ENCODE measurements around the gene PTH1R.

PTH1R gene

DNA sequence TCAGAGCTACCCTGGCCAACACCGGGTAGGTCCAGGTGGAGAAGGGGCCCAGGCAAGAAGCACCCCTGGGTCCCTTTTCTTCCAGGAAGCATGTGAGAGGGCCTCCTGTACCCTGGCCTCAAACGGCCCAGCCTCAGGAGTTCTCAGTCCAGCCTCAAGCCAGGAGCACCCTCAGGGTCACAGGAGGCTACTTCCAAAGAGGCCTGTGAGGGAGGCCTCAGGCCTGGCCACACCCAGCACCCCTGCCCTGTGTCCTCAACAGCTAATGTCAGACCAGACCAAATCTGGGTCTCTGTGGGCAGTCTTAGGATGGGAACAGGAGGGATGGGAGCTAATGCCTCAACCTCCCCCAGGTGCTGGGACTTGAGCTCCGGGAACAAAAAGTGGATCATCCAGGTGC, 23.5 kb downstream of the PTH1R start:
- Histone ChIP-seq H3K27me3 (ENCODE audit: control insufficient read depth, insufficient read depth, low read length) (peaks cover 25% of the 10 kb centered on the region), H3K4me1 (ENCODE audit: control insufficient read depth, insufficient read depth, low read length) (no peaks in the 10 kb centered on the region), H3K9ac (ENCODE audit: low read length) (no peak overlapping the region), H3K4me3 (ENCODE audit: low read length) (no peak overlapping the region), H3K36me3 (ENCODE audit: control insufficient read depth, insufficient read depth, low read length) (no peaks in the 10 kb centered on the region), H3K9me3 (ENCODE audit: control insufficient read depth, low read length) (no peaks in the 10 kb centered on the region)

DNA sequence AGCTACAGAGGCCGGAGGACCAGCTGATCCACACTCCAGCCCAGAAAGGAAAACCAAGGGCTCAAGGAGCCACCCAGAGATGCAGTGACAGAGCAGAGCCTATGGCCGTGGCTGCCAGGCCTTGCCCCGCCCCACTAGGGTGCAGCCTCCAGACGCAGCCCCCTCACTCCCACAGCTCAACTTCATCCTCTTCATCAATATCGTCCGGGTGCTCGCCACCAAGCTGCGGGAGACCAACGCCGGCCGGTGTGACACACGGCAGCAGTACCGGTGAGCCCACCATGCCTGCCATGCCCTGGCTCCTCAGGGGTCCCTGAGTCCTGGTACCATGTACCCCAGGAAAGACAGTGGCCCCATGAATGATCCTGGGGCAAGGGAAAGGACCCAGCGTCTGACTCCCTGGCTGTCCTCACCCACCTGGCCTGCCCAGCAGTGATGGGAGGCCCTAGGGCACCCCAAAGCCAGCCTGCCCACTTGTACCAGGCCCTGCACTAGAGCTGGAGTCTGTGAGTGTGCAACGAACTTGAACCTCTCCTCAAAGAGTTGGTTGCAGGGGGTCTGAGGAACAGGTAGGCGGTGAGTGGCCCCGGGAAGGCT, 24.2 kb downstream of the PTH1R start:
- H3K36me3 ChIP-seq (ENCODE audit: control insufficient read depth, insufficient read depth, low read length), result no peaks in the 10 kb centered on the region
- no peaks in the 10 kb centered on the region for H3K4me1 ChIP-seq (ENCODE audit: control insufficient read depth, insufficient read depth, low read length)
- peaks cover 23% of the 10 kb centered on the region for H3K27me3 ChIP-seq (ENCODE audit: control insufficient read depth, insufficient read depth, low read length)
- H3K9me3 ChIP-seq (ENCODE audit: control insufficient read depth, low read length), result no peaks in the 10 kb centered on the region
- no peak overlapping the region for H3K4me3 ChIP-seq (ENCODE audit: low read length)
- H3K9ac ChIP-seq (ENCODE audit: low read length), result no peak overlapping the region

DNA sequence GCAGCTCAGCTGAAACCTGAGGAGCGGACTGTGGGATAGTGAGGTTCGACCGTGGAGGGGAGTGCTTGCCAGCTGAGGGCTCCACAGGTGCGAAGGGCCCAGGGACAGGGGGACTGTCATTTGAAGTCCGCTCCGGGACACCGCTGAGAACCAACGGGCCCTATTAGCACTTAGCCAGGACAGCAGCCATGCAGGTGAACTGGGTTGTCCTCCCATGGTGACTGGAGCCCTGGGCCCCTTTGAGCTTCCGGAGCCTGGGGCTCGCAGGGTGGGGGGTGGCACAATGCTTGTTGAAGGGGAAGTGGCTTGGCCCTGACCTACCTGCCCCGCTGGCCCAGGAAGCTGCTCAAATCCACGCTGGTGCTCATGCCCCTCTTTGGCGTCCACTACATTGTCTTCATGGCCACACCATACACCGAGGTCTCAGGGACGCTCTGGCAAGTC, 24.7 kb downstream of the PTH1R start:
- Histone ChIP-seq H3K36me3 (ENCODE audit: control insufficient read depth, insufficient read depth, low read length) (no peaks in the 10 kb centered on the region), H3K4me3 (ENCODE audit: low read length) (no peak overlapping the region), H3K4me1 (ENCODE audit: control insufficient read depth, insufficient read depth, low read length) (no peaks in the 10 kb centered on the region), H3K9me3 (ENCODE audit: control insufficient read depth, low read length) (no peaks in the 10 kb centered on the region), H3K27me3 (ENCODE audit: control insufficient read depth, insufficient read depth, low read length) (peaks cover 18% of the 10 kb centered on the region), H3K9ac (ENCODE audit: low read length) (no peak overlapping the region)

DNA sequence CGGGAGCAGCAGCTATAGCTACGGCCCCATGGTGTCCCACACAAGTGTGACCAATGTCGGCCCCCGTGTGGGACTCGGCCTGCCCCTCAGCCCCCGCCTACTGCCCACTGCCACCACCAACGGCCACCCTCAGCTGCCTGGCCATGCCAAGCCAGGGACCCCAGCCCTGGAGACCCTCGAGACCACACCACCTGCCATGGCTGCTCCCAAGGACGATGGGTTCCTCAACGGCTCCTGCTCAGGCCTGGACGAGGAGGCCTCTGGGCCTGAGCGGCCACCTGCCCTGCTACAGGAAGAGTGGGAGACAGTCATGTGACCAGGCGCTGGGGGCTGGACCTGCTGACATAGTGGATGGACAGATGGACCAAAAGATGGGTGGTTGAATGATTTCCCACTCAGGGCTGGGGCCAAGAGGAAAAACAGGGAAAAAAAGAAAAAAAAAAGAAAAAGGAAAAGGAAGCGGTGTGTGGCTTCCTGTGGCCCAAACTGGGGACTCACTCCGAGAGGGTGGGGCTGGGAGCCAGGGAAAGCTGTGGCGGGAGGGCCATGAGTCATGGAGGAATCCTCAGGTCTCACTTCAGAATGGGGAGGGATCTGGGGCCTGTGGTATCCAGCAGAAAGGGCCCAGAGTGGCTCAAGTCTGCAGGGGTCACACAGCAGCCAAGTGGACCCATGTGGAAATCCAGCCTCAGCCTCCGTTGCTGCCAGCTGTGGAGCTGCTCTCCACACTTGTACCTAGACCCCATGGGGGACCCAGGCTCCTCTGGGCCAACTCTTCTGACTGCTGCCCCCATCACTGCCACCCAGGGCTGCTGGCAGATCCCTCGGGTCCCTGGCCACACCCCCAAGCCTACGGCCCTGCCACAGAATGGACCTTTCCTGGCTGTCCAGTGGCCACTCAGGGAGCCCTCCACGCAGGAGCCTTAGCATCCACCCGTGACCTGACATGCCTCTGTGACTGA, 26.1 kb downstream of the PTH1R start:
- Histone ChIP-seq H3K36me3 (ENCODE audit: control insufficient read depth, insufficient read depth, low read length) (no peaks in the 10 kb centered on the region), H3K4me1 (ENCODE audit: control insufficient read depth, insufficient read depth, low read length) (peaks cover 5% of the 10 kb centered on the region), H3K9me3 (ENCODE audit: control insufficient read depth, low read length) (no peaks in the 10 kb centered on the region), H3K9ac (ENCODE audit: low read length) (no peak overlapping the region), H3K27me3 (ENCODE audit: control insufficient read depth, insufficient read depth, low read length) (peaks cover 9% of the 10 kb centered on the region), H3K4me3 (ENCODE audit: low read length) (no peak overlapping the region)

DNA sequence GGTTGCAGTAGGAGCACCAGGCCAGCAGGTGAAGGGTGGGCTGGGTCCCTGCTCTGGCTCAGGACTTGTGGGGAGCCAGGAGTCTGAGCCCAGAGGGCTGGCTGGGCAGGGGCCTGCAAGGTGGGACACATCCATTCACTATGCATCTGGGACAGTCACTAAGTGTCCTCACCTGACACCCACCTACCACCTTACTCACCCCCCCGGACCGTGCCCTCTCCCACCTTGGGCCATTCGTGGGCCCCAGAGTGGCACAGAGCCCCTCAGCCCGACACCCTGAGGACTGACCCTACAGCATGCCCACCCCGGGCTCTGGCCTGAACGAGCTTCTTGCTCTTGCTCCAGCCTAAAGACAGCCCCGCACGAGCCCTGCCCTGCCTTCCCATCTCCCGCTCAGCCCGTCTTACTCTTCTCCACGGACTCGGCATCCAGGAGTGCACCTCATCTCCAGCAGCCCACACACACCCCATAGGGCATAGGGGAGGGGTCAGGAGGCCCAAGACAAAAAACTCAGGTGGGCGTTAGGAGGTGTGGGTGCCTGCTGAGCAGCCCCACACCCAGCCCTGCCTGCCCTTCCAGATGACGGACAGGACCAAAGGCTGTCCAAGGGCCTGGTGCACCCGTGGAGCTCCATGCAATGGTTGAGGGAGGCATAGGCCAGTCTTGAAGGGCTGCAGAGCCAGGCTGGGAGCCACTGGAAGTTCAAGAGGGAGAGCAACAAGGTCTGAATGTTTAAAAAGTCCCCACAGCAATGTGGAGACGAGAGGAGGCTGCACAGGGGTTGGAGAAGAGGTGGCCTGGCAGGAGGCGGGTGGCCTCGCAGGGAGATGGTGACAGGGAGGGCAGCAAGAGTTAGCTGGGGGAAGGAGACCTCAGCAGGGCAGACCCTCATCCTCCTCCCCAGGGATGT, 27.0 kb downstream of the PTH1R start:
- peaks cover 12% of the 10 kb centered on the region for H3K4me1 ChIP-seq (ENCODE audit: control insufficient read depth, insufficient read depth, low read length)
- no peaks in the 10 kb centered on the region for H3K36me3 ChIP-seq (ENCODE audit: control insufficient read depth, insufficient read depth, low read length)
- no peak overlapping the region for H3K4me3 ChIP-seq (ENCODE audit: low read length)
- peaks cover under 1% of the 10 kb centered on the region for H3K27me3 ChIP-seq (ENCODE audit: control insufficient read depth, insufficient read depth, low read length)
- H3K9ac ChIP-seq (ENCODE audit: low read length), result no peak overlapping the region
- H3K9me3 ChIP-seq (ENCODE audit: control insufficient read depth, low read length), result no peaks in the 10 kb centered on the region

DNA sequence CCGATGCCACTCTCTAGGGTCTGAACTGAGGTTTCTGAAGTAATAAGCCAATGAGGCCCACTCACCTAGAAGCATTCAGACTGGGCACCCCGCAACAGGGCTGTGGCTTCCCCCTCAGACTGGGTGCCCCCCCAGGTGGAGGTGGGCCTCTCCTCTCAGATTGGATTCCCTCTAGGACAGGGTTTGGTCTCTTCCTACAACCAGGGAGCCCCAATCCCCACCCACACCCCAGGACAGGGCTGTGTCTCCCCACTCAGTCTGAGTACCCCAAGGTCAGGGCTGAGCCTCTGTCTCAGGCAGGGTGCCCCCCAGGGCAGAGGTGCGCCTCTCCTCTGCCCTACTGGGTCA, 27.7 kb downstream of the PTH1R start:
- Histone ChIP-seq H3K36me3 (ENCODE audit: control insufficient read depth, insufficient read depth, low read length) (no peaks in the 10 kb centered on the region), H3K9me3 (ENCODE audit: control insufficient read depth, low read length) (no peaks in the 10 kb centered on the region), H3K9ac (ENCODE audit: low read length) (no peak overlapping the region), H3K4me3 (ENCODE audit: low read length) (no peak overlapping the region), H3K27me3 (ENCODE audit: control insufficient read depth, insufficient read depth, low read length) (no peaks in the 10 kb centered on the region), H3K4me1 (ENCODE audit: control insufficient read depth, insufficient read depth, low read length) (peaks cover 15% of the 10 kb centered on the region)

DNA sequence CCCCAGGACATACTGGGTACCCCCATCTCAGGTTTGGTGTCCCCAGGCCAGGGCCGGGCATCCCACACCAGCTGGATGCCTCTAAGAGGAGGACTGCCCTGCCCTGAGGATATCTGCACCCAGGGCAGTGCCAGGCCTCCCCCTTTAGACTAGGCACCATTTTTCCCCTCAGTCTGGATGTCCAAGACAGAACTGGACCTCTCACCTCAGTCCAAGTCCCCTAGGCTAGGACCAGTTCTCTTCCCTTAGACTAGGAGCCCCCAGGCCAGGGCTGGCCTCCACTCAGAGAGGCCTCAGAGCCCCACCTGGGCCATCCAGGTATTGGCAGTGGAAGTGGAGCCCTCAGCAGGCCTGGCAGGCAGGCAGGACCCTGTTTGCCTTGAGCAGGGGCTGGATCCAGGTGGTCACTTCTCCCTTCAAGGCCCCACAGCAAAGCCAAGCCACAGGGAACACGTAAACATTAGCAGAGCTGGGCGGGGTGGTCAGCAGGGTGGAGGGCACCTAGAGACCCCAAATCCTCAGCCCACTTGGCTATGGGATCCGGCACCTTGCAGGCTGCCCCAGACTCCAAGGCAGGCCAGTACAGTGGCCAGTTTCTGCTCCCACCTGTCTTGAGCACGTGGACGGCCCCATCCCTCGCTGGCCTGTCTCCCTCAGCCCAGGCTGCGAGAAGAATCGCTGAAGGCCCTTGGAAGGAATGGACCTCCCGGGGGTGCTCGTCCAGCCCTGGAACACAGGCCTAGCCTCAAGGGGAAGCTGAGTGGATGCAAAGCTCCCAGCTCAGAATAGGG, 28.3 kb downstream of the PTH1R start:
- Histone ChIP-seq H3K27me3 (ENCODE audit: control insufficient read depth, insufficient read depth, low read length) (no peaks in the 10 kb centered on the region), H3K4me1 (ENCODE audit: control insufficient read depth, insufficient read depth, low read length) (peaks cover 15% of the 10 kb centered on the region), H3K9me3 (ENCODE audit: control insufficient read depth, low read length) (no peaks in the 10 kb centered on the region), H3K36me3 (ENCODE audit: control insufficient read depth, insufficient read depth, low read length) (no peaks in the 10 kb centered on the region), H3K9ac (ENCODE audit: low read length) (no peak overlapping the region), H3K4me3 (ENCODE audit: low read length) (no peak overlapping the region)

DNA sequence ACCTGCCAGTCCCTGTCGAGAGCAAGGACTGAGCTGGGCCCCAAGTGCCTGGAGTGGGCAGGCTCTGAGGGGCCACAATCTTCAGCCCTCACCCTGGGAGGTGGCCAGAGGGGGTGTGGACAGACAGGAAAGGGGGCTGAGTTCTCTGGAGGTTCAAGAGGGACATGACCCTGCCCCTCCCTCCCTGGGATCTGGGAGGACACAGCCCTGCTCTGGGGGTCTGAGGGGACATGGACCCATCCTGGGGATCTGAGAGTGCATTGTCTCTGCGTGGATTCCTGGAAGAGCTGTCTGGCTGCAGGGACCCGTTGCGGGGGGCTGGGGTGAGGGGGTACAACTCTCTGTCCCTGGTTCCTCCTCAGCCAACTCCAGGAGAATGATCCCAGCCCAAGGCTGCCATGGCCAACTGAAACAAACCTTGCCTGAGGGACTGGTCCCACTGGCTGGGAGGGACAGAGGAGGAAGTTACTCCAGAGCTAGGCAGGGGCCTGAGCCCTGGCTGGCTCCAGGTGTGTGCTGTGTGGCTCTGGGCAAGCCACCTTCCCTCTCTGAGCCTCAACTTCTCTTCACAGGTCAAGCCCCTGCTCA, 29.0 kb downstream of the PTH1R start:
- Histone ChIP-seq H3K9ac (ENCODE audit: low read length) (no peak overlapping the region), H3K27me3 (ENCODE audit: control insufficient read depth, insufficient read depth, low read length) (no peaks in the 10 kb centered on the region), H3K4me3 (ENCODE audit: low read length) (no peak overlapping the region), H3K9me3 (ENCODE audit: control insufficient read depth, low read length) (no peaks in the 10 kb centered on the region), H3K4me1 (ENCODE audit: control insufficient read depth, insufficient read depth, low read length) (peaks cover 15% of the 10 kb centered on the region), H3K36me3 (ENCODE audit: control insufficient read depth, insufficient read depth, low read length) (no peaks in the 10 kb centered on the region)

DNA sequence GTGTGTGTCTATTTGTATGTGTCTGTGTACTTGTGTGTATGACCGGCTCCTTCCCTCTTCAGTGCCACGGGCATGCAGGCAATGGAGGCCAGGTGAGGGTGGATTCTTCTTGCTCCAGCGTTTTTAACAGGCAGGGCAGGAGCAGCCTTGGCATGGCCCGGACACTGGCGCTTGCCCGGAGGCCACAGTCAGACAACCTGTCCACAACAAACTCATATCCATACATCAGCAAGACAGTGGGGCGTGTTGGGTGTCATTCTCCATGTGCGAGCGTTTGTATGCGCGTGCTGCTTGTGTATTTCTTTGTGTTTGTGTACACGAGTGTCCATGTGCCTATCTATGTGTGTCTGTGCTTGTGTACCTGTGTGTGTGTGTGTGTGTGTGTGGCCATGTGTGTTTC, 29.8 kb downstream of the PTH1R start:
- Histone ChIP-seq H3K9me3 (ENCODE audit: control insufficient read depth, low read length) (no peaks in the 10 kb centered on the region), H3K4me1 (ENCODE audit: control insufficient read depth, insufficient read depth, low read length) (peaks cover 15% of the 10 kb centered on the region), H3K27me3 (ENCODE audit: control insufficient read depth, insufficient read depth, low read length) (no peaks in the 10 kb centered on the region), H3K4me3 (ENCODE audit: low read length) (no peak overlapping the region), H3K9ac (ENCODE audit: low read length) (no peak overlapping the region), H3K36me3 (ENCODE audit: control insufficient read depth, insufficient read depth, low read length) (no peaks in the 10 kb centered on the region)

DNA sequence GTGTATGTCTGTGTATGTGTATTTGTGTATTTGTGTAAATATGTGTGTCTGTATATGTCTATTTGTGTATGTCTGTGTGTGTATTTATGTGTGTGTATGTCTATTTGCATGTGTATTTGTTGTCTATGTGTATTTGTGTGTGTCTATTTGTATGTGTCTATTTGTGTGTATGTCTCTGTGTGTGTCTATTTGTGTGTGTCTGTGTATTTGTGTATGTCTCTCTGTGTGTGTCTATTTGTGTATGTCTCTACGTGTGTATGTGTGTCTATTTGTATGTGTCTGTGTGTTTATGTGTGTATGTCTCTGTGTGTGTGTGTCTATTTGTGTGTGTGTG, 30.4 kb downstream of the PTH1R start:
- Histone ChIP-seq H3K4me1 (ENCODE audit: control insufficient read depth, insufficient read depth, low read length) (peaks cover 15% of the 10 kb centered on the region), H3K4me3 (ENCODE audit: low read length) (no peak overlapping the region), H3K27me3 (ENCODE audit: control insufficient read depth, insufficient read depth, low read length) (no peaks in the 10 kb centered on the region), H3K36me3 (ENCODE audit: control insufficient read depth, insufficient read depth, low read length) (no peaks in the 10 kb centered on the region), H3K9ac (ENCODE audit: low read length) (no peak overlapping the region), H3K9me3 (ENCODE audit: control insufficient read depth, low read length) (no peaks in the 10 kb centered on the region)

DNA sequence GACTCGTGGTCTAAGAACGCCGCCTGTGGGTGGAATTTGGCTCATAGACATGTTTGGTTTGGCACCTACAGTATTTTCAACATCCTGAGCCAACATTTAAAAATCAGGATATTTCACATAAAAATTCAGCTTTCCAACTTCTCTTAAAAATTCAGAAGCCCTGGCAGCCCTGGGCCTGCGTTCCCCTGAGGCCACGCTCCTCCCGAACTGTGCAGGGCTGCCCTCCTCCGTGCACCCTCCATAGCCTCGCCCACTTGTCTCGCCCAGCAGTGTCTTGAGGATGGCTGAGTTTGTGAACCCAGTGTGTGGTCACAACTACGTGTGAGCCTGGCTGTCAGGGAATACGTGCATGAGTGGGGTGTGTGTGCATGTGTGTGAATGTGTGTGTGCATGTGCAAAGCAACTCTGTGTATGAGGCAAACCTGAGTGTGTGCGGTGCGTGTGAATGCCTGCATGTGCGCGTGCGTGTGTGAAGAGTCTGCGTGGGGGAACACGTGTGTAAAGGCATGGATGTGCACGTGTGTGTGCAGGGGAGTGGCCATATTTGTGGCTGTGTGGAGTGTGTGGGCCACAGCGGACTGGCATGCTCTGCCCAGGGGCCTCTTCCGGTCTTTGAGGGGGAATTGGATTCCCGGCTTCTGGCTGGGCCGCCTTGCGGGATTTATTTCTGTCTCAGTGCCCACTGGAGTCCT, 30.9 kb downstream of the PTH1R start:
- no peaks in the 10 kb centered on the region for H3K9me3 ChIP-seq (ENCODE audit: control insufficient read depth, low read length)
- H3K27me3 ChIP-seq (ENCODE audit: control insufficient read depth, insufficient read depth, low read length), result no peaks in the 10 kb centered on the region
- no peaks in the 10 kb centered on the region for H3K36me3 ChIP-seq (ENCODE audit: control insufficient read depth, insufficient read depth, low read length)
- H3K9ac ChIP-seq (ENCODE audit: low read length), result no peak overlapping the region
- H3K4me1 ChIP-seq (ENCODE audit: control insufficient read depth, insufficient read depth, low read length), result peaks cover 15% of the 10 kb centered on the region
- no peak overlapping the region for H3K4me3 ChIP-seq (ENCODE audit: low read length)

Measured in mucosa of stomach (tissue), 1 donor.